Cardiac muscle cell (in vitro differentiated cells and primary cell): Measurements from ENCODE around the gene NELL2. TPM values are rescaled to one million over a fixed set of nuclear protein-coding genes. Genes with fewer than 3 reads are reported as not detected.

Experiments
- DNase-seq, 2 donors: peaks; one replicate each; pipeline versions ENCODE4 v3.0.0 to v3.0.0-alpha.2; 2010 to 2017; ENCODE audit warnings: low read depth in 1 of 2, low spot score in 1 of 2
- H3K27ac ChIP-seq: fragments of 200-600 bp; sonication (generic); 2 replicates; pipeline ENCODE4 v1.5.1; 2016
- H3K27me3 ChIP-seq: fragments of 200-600 bp; sonication (generic); 2 replicates; pipeline ENCODE4 v1.6.0; 2016; ENCODE audit warnings: control low read depth
- H3K36me3 ChIP-seq: fragments of 200-600 bp; sonication (generic); 2 replicates; pipeline ENCODE4 v1.5.1; 2016; ENCODE audit warnings: control low read depth
- H3K4me1 ChIP-seq: fragments of 200-600 bp; sonication (generic); 2 replicates; pipeline ENCODE4 v1.8.1; 2017; ENCODE audit warnings: low read depth, mild to moderate bottlenecking, mixed run types
- H3K4me3 ChIP-seq: fragments of 200-600 bp; sonication (generic); 2 replicates; pipeline ENCODE4 v1.5.1; 2016; ENCODE audit warnings: mild to moderate bottlenecking
- H3K9me3 ChIP-seq: fragments of 200-600 bp; sonication (generic); 2 replicates; pipeline ENCODE4 v1.5.1; 2017; ENCODE audit warnings: low read depth, mild to moderate bottlenecking, control low read depth
- polyA plus RNA-seq: library from polyadenylated mRNA; unstranded; fragments of >200 nt; fragmentation: Nextera tagmentation; extraction: Ambion mirVana; gene quantifications from 2 replicates; pipeline ENCODE4 v1.2.1, GENCODE V29; 2016
- total RNA-seq: library from RNA; depleted of rRNA; stranded (reverse); fragments of >200 nt; gene quantifications from 2 replicates; pipeline ENCODE4 v1.2.3, GENCODE V29; 2016
- TF ChIP-seq, protein P1 (sequence below): IDR thresholded peaks from 2 replicates; pipeline ENCODE4 v1.5.1; 2012; ENCODE audit warnings: low read depth, mild to moderate bottlenecking, low read length

The NELL2 gene
- total and polyA plus RNA-seq, 2 experiments from 2014 or later, result 1.6 to 3.3 TPM

- peak overlapping the region; percentile 40 for H3K4me3 ChIP-seq
- no peaks in the 10 kb centered on the region for H3K36me3 ChIP-seq
- DNase-seq, result peak in 1 of 2 donors; percentile 18
- TF ChIP-seq, protein P1, sequence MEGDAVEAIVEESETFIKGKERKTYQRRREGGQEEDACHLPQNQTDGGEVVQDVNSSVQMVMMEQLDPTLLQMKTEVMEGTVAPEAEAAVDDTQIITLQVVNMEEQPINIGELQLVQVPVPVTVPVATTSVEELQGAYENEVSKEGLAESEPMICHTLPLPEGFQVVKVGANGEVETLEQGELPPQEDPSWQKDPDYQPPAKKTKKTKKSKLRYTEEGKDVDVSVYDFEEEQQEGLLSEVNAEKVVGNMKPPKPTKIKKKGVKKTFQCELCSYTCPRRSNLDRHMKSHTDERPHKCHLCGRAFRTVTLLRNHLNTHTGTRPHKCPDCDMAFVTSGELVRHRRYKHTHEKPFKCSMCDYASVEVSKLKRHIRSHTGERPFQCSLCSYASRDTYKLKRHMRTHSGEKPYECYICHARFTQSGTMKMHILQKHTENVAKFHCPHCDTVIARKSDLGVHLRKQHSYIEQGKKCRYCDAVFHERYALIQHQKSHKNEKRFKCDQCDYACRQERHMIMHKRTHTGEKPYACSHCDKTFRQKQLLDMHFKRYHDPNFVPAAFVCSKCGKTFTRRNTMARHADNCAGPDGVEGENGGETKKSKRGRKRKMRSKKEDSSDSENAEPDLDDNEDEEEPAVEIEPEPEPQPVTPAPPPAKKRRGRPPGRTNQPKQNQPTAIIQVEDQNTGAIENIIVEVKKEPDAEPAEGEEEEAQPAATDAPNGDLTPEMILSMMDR, result no peak
- peaks cover 48% of the 10 kb centered on the region for H3K27me3 ChIP-seq
- no peak overlapping the region for H3K27ac ChIP-seq
- H3K9me3 ChIP-seq, result no peaks in the 10 kb centered on the region
- H3K4me1 ChIP-seq, result no peaks in the 10 kb centered on the region
These were observed 630 bp downstream of the NELL2 start for GRCh38 chr12:44875417-44875953.

GRCh38 chr12:44874981-44875416 lies 1.1 kb downstream of the NELL2 start:
- DNase-seq, result no peak
- Histone ChIP-seq H3K36me3 (no peaks in the 10 kb centered on the region), H3K4me1 (no peaks in the 10 kb centered on the region), H3K9me3 (no peaks in the 10 kb centered on the region), H3K27ac (no peak overlapping the region), H3K4me3 (peak overlapping the region; percentile 40), H3K27me3 (peaks cover 48% of the 10 kb centered on the region)
- TF ChIP-seq, protein P1, result no peak

- H3K4me3 ChIP-seq, result no peak overlapping the region
- no peaks in the 10 kb centered on the region for H3K4me1 ChIP-seq
- H3K27me3 ChIP-seq, result peaks cover 43% of the 10 kb centered on the region
- H3K36me3 ChIP-seq, result no peaks in the 10 kb centered on the region
- TF ChIP-seq, protein P1, result no peak
- no peak overlapping the region for H3K27ac ChIP-seq
- peak; percentile 2 to 8 for DNase-seq
- no peaks in the 10 kb centered on the region for H3K9me3 ChIP-seq
These were observed 2.2 kb downstream of the NELL2 start for GRCh38 chr12:44873898-44874297.

DNA sequence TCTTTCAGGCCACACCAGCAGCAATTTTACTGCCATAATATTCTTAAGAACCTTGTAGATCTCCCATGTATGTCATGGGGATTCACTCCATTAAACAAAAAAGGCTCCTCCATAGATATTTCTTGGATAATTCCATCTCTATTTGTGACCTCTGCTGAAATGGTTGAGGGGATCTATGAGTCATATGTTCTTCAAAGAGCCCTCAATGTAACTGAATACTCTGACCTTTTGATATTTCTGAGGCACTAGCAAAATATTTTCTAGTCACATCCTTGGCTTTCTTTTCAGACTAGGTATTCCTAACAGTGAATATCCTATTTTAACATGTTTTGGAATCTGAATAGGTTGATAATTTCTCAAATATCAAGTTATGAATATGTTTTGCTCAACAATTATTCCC lies 6.6 kb downstream of the NELL2 start:
- Histone ChIP-seq H3K9me3 (no peaks in the 10 kb centered on the region), H3K27ac (no peak overlapping the region), H3K27me3 (peaks cover 13% of the 10 kb centered on the region), H3K36me3 (no peaks in the 10 kb centered on the region), H3K4me1 (no peaks in the 10 kb centered on the region), H3K4me3 (no peak overlapping the region)
- DNase-seq, result no peak
- TF ChIP-seq, protein P1, result no peak

- TF ChIP-seq, protein P1, result no peak
- H3K27me3 ChIP-seq, result no peaks in the 10 kb centered on the region
- no peaks in the 10 kb centered on the region for H3K4me1 ChIP-seq
- no peak overlapping the region for H3K27ac ChIP-seq
- no peak overlapping the region for H3K4me3 ChIP-seq
- H3K36me3 ChIP-seq, result no peaks in the 10 kb centered on the region
- DNase-seq, result no peak
- no peaks in the 10 kb centered on the region for H3K9me3 ChIP-seq
These were observed 12.2 kb downstream of the NELL2 start for GRCh38 chr12:44863867-44864266.
